ENCODE results near the gene UNC13C. TPM values are rescaled to one million over a fixed set of nuclear protein-coding genes. Genes with fewer than 3 reads are reported as not detected.

Gene UNC13C
- total RNA-seq, 2 experiments from 2014 or later = not detected

DNA sequence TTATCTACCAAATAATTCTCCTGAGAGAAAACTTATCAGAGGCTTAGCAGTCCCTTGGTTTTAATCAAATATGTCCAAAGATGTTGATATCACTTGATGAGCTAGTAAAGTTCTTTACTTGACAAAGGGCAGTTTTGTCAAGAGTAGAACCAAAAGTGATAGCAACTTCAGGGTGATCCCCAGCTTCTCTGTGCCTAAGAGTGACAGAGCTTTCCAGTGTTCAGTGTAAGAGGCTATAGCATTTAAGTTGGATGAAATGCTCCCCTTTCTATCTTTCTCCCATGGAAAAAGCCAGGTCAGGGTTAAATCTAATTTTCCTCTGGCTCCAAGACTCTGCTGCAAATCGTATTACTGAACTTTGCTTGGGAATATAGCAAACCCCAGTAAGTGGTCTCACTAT, 120.8 kb downstream of the UNC13C start:
- Histone ChIP-seq H3K4me1 (ENCODE audit: insufficient read depth, low read length, poor library complexity, severe bottlenecking) (no peaks in the 10 kb centered on the region), H3K36me3 (ENCODE audit: insufficient read depth, low read length) (no peaks in the 10 kb centered on the region), H2AFZ (ENCODE audit: low read length) (no peak overlapping the region), H3K9me3 (ENCODE audit: low read length) (no peaks in the 10 kb centered on the region), H3K4me3 (ENCODE audit: low read depth, low read length, poor library complexity, severe bottlenecking) (no peak overlapping the region), H3K27ac (ENCODE audit: low read depth, low read length, poor library complexity, severe bottlenecking) (no peak overlapping the region), H3K79me2 (ENCODE audit: insufficient read depth, low read depth, low read length) (no peaks in the 10 kb centered on the region), H3K9me2 (ENCODE audit: insufficient read depth, low read length) (no peaks in the 10 kb centered on the region), H4K20me1 (ENCODE audit: insufficient read depth, low read length) (no peaks in the 10 kb centered on the region), H3K4me2 (ENCODE audit: low read length) (no peak overlapping the region)
- intact Hi-C loops (cut with micrococcal nuclease; ENCODE audit: unreplicated experiment) = no loop called here
- POLR2A ChIA-PET = no interaction called here
- CTCF ChIA-PET (ENCODE audit: unreplicated experiment) = no interaction called here
- BruUV-seq (replicated peaks) = no TSS peak
- TF ChIP-seq, protein P1, sequence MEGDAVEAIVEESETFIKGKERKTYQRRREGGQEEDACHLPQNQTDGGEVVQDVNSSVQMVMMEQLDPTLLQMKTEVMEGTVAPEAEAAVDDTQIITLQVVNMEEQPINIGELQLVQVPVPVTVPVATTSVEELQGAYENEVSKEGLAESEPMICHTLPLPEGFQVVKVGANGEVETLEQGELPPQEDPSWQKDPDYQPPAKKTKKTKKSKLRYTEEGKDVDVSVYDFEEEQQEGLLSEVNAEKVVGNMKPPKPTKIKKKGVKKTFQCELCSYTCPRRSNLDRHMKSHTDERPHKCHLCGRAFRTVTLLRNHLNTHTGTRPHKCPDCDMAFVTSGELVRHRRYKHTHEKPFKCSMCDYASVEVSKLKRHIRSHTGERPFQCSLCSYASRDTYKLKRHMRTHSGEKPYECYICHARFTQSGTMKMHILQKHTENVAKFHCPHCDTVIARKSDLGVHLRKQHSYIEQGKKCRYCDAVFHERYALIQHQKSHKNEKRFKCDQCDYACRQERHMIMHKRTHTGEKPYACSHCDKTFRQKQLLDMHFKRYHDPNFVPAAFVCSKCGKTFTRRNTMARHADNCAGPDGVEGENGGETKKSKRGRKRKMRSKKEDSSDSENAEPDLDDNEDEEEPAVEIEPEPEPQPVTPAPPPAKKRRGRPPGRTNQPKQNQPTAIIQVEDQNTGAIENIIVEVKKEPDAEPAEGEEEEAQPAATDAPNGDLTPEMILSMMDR (conservative IDR thresholded peaks at IDR 0.05; ENCODE audit: low read length) = no peak
- TF ChIP-seq EZH2phosphoT487 (IDR thresholded peaks at IDR 0.05; ENCODE audit: borderline replicate concordance, low read depth, low read length) = no peak
- DNase-seq (ENCODE audit: low spot score) = no peak

DNA sequence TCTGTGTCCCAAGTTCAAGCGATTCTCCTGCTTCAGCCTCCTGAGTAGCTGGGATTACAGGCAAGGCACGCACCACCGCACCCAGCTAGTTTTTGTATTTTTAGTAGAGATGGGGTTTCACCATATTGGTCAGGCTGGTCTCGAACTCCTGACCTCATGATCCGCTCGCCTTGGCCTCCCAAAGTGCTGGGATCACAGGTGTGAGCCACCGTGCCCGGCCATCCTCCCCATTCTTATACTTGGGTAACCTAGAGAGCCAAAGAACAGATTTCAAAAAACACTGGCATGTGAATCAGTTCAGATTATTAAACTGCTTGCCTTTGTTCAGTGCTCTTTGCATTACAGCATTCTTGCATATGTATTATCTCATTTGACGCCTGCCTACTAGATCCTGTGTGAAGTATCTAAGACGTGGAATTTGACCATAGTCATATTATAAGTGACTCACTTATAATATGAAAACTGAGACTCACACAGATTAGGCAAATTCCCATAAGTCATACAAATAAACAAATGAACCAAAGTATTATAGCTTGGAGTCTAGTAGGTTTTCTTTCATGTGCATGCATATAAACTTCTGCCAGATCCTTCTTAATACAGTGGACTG, 123.5 kb downstream of the UNC13C start:
- no peaks in the 10 kb centered on the region for H3K36me3 ChIP-seq (ENCODE audit: insufficient read depth, low read length)
- no peak overlapping the region for H3K4me3 ChIP-seq (ENCODE audit: low read depth, low read length, poor library complexity, severe bottlenecking)
- H3K27ac ChIP-seq (ENCODE audit: low read depth, low read length, poor library complexity, severe bottlenecking) = no peak overlapping the region
- no peaks in the 10 kb centered on the region for H4K20me1 ChIP-seq (ENCODE audit: insufficient read depth, low read length)
- no peaks in the 10 kb centered on the region for H3K79me2 ChIP-seq (ENCODE audit: insufficient read depth, low read depth, low read length)
- no peak for TF ChIP-seq EZH2phosphoT487 (IDR thresholded peaks at IDR 0.05; ENCODE audit: borderline replicate concordance, low read depth, low read length)
- POLR2A ChIA-PET = interaction anchor here (0.7 kb wide), 1 partner anchor 236 kb away, joined by 3 read pairs; no protein-coding TSS in a partner anchor
- no TSS peak for BruUV-seq (replicated peaks)
- no peak overlapping the region for H2AFZ ChIP-seq (ENCODE audit: low read length)
- H3K9me3 ChIP-seq (ENCODE audit: low read length) = no peaks in the 10 kb centered on the region
- CTCF ChIA-PET (ENCODE audit: unreplicated experiment) = no interaction called here
- no peak for DNase-seq (ENCODE audit: low spot score)
- H3K4me1 ChIP-seq (ENCODE audit: insufficient read depth, low read length, poor library complexity, severe bottlenecking) = no peaks in the 10 kb centered on the region
- intact Hi-C loops (cut with micrococcal nuclease; ENCODE audit: unreplicated experiment) = no loop called here
- H3K9me2 ChIP-seq (ENCODE audit: insufficient read depth, low read length) = no peaks in the 10 kb centered on the region
- no peak overlapping the region for H3K4me2 ChIP-seq (ENCODE audit: low read length)

GRCh38 chr15:54102704-54103103, 124.5 kb downstream of the UNC13C start:
- no peaks in the 10 kb centered on the region for H3K36me3 ChIP-seq (ENCODE audit: insufficient read depth, low read length)
- no TSS peak for BruUV-seq (replicated peaks)
- POLR2A ChIA-PET = no interaction called here
- no peak overlapping the region for H2AFZ ChIP-seq (ENCODE audit: low read length)
- H3K27ac ChIP-seq (ENCODE audit: low read depth, low read length, poor library complexity, severe bottlenecking) = no peak overlapping the region
- no peaks in the 10 kb centered on the region for H3K9me2 ChIP-seq (ENCODE audit: insufficient read depth, low read length)
- CTCF ChIA-PET (ENCODE audit: unreplicated experiment) = no interaction called here
- intact Hi-C loops (cut with micrococcal nuclease; ENCODE audit: unreplicated experiment) = no loop called here
- H3K4me1 ChIP-seq (ENCODE audit: insufficient read depth, low read length, poor library complexity, severe bottlenecking) = no peaks in the 10 kb centered on the region
- DNase-seq (ENCODE audit: low spot score) = no peak
- TF ChIP-seq EZH2phosphoT487 (IDR thresholded peaks at IDR 0.05; ENCODE audit: borderline replicate concordance, low read depth, low read length) = no peak
- TF ChIP-seq, protein P1 (conservative IDR thresholded peaks at IDR 0.05; ENCODE audit: low read length) = no peak
- no peaks in the 10 kb centered on the region for H4K20me1 ChIP-seq (ENCODE audit: insufficient read depth, low read length)
- no peaks in the 10 kb centered on the region for H3K79me2 ChIP-seq (ENCODE audit: insufficient read depth, low read depth, low read length)
- no peak overlapping the region for H3K4me3 ChIP-seq (ENCODE audit: low read depth, low read length, poor library complexity, severe bottlenecking)
- no peaks in the 10 kb centered on the region for H3K9me3 ChIP-seq (ENCODE audit: low read length)
- no peak overlapping the region for H3K4me2 ChIP-seq (ENCODE audit: low read length)

All from OCI-LY7 (cell line).